ENCODE measurements around the gene CDCP2.
"Not testable (repeated sequence)": the region's sequence is repeated elsewhere in the genome, so short reads cannot be mapped to it uniquely, and the experiment has no call there.

Gene CDCP2

DNA sequence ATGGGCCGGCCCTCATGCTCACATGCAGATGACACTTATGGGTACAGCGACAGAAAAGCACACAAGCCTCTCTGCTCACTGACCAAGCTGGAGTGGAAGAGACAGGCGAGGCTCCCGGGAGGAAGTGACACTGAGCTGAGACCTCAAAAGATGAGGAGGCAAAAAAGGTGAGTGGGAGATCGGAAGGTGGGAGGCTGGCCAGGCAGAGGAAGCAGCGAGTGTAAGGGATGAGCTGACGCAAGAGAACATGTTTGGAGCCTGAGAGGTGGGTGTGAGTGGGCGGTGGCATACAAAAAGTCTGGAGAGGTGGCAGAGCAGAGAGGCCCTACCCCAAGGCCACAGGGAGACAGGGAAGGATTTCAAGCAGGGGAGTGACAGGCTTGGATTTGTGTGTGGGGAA, 18.2 kb upstream of the CDCP2 start:
- no peak overlapping the region for H3K4me3 ChIP-seq (ENCODE audit: low read depth, low read length)
- ChIA-PET CTCF (interaction anchor here (1.6 kb wide), 1 partner anchor 11 kb away, joined by 5 read pairs; no protein-coding TSS in a partner anchor), POLR2A (interaction anchor here (0.6 kb wide), 1 partner anchor 237 kb away, joined by 3 read pairs; no protein-coding TSS in a partner anchor)
- TF ChIP-seq CTCF (IDR thresholded peaks at IDR 0.05; ENCODE audit: insufficient read depth, low read length, missing control alignments), result no peak
- no peak for DNase-seq (ENCODE audit: low read depth, low spot score)

DNA sequence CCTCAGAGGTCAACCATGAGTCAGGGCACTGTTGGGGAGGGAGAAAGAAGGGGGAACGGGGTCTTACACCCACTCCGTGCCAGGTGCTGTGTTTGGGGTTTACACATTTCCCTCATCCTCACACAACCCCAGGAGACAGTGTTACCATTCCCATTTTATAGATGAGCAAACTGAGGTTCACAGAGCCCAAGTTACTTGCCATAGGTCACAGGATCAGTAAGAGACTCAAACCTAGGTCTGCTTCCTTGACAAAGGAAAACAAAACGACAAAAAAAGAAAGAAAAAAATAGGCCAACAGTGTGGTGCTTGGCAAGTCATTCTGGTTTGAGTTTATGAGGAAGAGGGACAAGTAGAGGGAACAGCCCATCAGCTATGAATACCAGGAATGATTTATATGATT, 16.3 kb upstream of the CDCP2 start:
- DNase-seq (ENCODE audit: low read depth, low spot score), result no peak
- CTCF ChIA-PET, result no interaction called here
- POLR2A ChIA-PET, result no interaction called here
- no peak for TF ChIP-seq CTCF (IDR thresholded peaks at IDR 0.05; ENCODE audit: insufficient read depth, low read length, missing control alignments)
- no peak overlapping the region for H3K4me3 ChIP-seq (ENCODE audit: low read depth, low read length)

- ChIA-PET CTCF (interaction anchor here (0.6 to 1.4 kb wide), 2 partner anchors 28 to 97 kb away, joined by 3 to 4 read pairs; no protein-coding TSS in a partner anchor), POLR2A (no interaction called here)
- no peak for DNase-seq (ENCODE audit: low read depth, low spot score)
- no peak for TF ChIP-seq CTCF (IDR thresholded peaks at IDR 0.05; ENCODE audit: insufficient read depth, low read length, missing control alignments)
- H3K4me3 ChIP-seq (ENCODE audit: low read depth, low read length), result no peak overlapping the region
Observed at GRCh38 chr1:54168206-54168965, 15.6 kb upstream of the CDCP2 start.

- TF ChIP-seq CTCF (IDR thresholded peaks at IDR 0.05; ENCODE audit: insufficient read depth, low read length, missing control alignments), result no peak
- DNase-seq (ENCODE audit: low read depth, low spot score), result no peak
- ChIA-PET CTCF (interaction anchor here (0.6 to 1.4 kb wide), 2 partner anchors 29 to 96 kb away, joined by 3 to 4 read pairs; no protein-coding TSS in a partner anchor), POLR2A (no interaction called here)
- no peak overlapping the region for H3K4me3 ChIP-seq (ENCODE audit: low read depth, low read length)
Observed at GRCh38 chr1:54167422-54168139, 14.8 kb upstream of the CDCP2 start.

GRCh38 chr1:54166357-54166756, 13.6 kb upstream of the CDCP2 start:
- POLR2A ChIA-PET, CTCF ChIA-PET: not testable (repeated sequence)

GRCh38 chr1:54165146-54165545, 12.3 kb upstream of the CDCP2 start:
- no peak for TF ChIP-seq CTCF (IDR thresholded peaks at IDR 0.05; ENCODE audit: insufficient read depth, low read length, missing control alignments)
- DNase-seq (ENCODE audit: low read depth, low spot score), result no peak
- POLR2A ChIA-PET, result no interaction called here
- H3K4me3 ChIP-seq (ENCODE audit: low read depth, low read length), result no peak overlapping the region
- CTCF ChIA-PET, result interaction anchor here (0.6 kb wide), 1 partner anchor 35 kb away, joined by 3 read pairs; no protein-coding TSS in a partner anchor

More at GRCh38 chr1:54166357-54166756, 13.6 kb upstream of the CDCP2 start:
- H3K4me3 ChIP-seq (ENCODE audit: low read depth, low read length); DNase-seq (ENCODE audit: low read depth, low spot score): not testable (repeated sequence)
